Eye (tissue), 1 donor: ENCODE results near the gene ENKUR.
A peak's percentile ranks its signal among the peaks of the same experiment; 100 is the strongest.
"Not testable (repeated sequence)": the region's sequence is repeated elsewhere in the genome, so short reads cannot be mapped to it uniquely, and the experiment has no call there.

ENCODE experiments used
- DNase-seq: peaks from one replicate; pipeline ENCODE4 v3.0.0-alpha.2; 2015

Gene ENKUR

GRCh38 chr10:25018703-25019102 is 2.7 kb upstream of the ENKUR start:
- no peak for DNase-seq

DNA sequence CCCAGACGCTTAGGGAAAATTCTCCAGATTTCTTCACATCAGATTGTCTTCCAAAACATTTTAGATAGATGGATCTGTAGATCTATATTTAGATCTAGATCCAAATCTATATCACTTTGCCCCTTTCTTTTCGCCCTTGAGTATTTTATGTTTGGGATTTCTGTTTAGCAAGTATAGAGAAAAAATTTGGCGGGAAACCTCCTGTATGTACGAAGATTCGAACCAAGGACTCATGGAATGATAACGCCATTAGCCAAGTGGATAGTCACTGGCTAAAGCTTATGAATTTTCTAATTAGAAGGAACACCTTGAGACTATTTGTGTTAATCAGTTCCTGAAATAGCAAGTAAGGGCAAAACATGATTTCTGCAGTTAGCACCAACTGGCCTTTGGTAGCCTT is 1.7 kb upstream of the ENKUR start:
- DNase-seq, result peak; percentile 26

DNA sequence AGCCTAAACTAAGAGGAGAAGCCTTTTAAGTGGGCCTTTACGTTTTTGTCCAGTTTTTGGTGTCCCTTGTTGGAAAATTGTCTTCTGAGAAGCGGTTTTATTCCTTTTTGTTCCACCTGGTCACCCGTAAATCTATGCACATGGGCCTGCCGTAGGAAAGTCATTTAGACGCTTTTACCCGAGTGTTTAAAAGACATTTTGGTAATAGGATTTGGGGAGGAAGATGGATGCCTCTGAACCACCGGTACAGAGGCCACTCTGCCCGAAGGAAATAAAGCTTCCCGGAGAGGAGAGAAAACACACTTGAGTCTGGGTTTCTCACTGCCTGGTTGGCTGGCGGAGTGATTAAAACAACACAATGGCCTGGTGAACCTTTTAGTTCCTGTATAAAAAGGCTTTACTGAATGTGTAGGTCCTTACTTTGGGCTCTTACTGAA is 1.2 kb upstream of the ENKUR start:
- no peak for DNase-seq

- peak; percentile 99 for DNase-seq
Measured at GRCh38 chr10:25016376-25017153, 607 bp upstream of the ENKUR start, which contains the start of gene THNSL1. Gene THNSL1 (plus strand): TSS chr10:25016612. CDS start chr10:25023224, 6,612 bp downstream.

DNA sequence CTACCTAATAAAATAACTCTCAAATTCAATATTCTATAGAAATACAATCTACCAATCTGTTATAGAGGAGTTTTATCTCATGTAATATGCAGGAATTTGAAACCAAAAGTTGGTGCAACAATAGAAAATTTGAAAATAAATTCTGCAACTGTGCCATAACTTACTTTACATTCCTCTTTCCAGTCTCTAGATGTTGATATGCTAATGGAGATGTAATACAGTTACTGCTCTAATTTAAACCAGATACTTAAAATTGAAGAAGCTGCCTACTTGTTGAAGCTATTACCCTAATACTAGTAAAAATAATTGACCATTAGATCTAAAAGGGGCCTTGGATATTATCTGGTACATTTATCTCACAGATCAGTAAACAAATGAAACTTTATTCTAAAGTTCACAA is 1.4 kb downstream of the ENKUR start:
- DNase-seq, result no peak

GRCh38 chr10:25011591-25011990 is 4.4 kb downstream of the ENKUR start:
- not testable (repeated sequence) for DNase-seq

- no peak for DNase-seq
Measured at GRCh38 chr10:24998044-24998443, 17.9 kb downstream of the ENKUR start.

DNA sequence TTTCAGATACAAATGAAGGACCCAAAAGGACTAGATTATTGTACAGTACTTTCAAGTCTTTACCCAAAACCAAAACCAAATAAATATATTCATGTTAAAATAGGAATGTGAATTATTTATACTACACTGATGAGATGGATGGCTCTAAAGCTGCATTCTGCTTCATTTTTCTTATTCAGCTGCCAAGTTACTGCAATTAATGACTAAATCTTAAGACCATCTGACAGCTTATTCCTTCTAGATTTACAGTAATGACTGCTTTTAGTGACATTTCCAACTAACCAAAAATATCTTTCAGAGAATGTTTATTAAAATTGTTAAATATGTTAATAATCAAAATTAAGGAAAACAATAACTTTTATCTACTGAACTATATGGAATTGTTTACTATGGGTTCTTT is 20.9 kb downstream of the ENKUR start:
- no peak for DNase-seq

- DNase-seq, result no peak
Measured at GRCh38 chr10:24993237-24993958, 22.6 kb downstream of the ENKUR start.

DNA sequence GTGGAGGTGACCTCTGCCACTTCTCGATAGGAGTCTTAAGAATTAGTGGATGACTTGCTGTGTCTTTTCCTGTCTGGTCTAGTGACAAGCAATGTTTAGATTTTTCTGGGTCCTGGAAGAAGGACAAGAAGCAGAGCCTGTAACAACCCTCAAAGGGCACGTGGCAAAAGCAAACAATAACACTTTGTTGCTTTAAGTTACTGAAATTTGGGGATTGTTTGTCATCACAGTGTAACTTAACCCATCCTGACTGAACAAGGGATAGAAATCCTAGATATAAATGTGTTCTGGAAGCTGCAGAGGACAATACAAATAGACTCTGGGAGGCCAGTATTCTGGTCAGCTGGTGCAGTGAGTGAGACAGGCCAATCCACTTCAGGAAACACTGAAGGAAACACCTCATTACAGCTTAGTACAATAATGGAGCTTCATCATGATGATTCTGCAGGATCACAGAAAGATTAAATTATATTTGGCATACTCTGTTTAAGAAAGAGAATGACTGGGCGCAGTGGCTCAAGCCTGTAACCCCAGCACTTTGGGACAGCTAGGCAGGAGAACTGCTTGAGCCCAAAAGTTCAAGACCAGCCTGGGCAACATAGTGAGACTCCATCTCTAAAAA is 23.3 kb downstream of the ENKUR start:
- no peak for DNase-seq

DNA sequence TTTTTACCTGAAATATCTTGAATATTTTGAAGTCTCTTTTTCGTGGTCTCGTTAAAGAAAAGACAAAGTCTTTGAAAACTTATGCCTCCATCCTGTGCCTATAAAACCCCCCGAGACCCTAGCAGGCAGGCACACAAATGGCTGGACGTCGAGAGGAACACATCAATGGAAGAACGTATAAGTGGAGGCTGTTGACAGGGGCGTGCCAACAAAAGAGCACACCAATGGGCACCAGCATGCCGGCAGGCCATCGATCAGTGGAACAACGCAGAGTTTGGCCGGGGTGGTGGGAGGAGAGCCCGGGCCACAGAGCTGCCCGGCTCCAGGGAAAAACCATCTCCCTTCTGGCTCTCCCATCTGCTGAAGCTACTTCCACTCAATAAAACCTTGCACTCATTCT is 24.7 kb downstream of the ENKUR start:
- DNase-seq, result no peak

DNA sequence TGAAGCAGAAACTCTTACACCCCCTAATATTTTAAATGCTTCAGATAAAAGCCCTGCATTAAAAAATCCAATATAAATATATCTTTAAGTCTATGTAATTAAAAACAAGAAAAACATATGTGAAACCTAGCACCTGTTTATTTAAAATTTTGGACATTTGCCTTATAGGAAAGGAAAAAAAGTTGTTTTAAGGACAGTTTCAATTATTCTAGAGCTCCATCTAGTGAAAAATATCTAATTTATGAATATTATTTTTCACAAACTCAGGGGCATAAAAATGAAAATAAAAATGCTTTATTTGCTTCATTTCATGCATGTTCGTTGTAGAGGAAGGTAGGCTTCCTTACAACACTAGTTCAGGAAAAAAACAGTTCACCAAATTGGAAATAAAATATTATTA is 26.1 kb downstream of the ENKUR start:
- peak; percentile 19 for DNase-seq

DNA sequence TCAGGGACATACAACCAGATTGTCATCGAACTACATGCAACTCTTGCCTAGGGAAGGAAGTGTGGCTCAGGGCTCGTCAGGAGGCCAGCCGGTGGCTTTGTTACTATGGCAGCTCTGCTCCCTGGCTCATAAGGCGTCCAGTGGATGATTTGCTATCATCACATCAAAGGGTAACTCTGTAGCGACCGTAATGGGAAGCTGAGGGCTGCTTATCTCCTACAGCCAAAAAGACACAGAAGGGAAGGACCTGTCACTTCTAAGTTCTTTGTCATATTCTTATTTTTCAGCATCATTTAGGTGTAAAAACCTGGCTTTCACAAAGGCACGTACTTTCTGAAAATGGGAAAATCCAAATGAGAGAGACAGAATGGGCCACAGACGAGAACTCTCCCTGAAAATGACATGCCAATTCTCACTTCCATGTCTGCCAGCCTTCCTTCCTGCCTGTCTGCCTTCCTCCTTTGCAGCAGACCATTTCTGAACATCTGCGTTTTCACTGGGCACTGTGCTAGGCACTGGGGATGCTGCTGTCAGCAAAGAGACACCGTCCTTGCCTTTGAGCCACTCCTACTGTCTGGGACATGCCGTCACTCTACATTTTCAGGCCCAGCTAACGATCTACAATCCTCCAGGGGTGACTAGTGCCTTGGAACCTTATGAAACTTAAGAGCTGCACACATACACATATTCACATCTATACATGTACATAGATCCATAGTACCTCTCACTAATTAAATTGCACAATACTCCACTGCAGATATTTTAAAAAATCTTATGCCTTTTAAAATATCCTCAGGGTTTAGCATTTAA is 26.9 kb downstream of the ENKUR start:
- DNase-seq, result peak; percentile 19

DNA sequence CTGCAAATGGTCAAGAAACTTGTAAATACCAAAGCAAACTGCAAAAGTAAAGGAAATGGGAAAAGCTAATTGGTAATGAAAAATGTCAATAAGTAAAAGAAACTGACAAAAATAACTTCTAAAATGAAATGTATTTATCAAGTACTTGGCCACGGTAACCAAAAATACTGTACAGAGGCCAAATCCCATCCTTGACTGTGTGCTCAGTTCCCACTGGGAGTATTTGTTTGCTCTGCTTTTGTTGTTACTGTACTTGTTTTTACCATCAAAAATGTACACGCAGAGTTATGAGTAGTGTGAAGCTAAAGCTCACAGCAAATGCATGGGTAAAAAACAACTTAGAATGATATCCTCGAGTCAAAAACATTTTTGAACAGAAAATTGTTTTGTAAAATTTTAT is 31.1 kb downstream of the ENKUR start:
- DNase-seq, result no peak

DNA sequence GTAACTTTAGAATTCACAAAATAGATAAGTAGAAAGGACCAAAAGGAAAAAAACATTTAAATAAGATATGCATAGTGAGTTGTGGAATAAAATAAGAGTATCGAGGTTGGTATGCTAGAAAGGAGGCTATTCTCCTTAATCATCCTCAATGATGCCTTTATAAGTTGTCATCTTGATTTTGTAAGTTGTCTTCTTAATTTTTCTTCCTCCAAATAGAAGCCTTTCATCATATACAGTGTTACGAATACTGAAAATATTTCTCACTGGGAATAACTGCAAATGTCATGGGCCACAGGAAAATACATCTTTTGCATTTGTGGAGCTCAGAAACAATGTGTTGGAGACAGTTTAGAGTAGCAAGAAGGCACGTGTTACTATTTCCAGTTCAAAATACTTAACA is 32.0 kb downstream of the ENKUR start:
- DNase-seq, result no peak

DNA sequence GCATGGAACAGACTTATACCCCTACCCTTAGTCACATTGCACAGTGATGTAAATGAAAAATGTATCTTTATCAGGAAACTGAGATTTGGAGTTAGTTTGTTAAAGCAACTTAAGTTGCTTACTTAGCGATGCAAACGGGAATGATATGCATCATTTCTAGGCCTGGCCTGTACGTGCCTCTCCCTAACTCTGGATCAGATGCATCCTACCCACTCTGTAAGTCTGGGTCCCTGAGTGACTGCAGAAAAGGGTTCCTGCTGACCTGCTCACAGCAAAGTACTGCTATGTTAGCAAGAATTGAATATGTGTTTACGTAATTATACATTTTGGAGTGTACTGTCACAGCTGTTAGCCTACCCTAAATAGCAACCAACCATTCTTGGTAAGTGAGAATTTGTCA is 32.8 kb downstream of the ENKUR start:
- no peak for DNase-seq

DNA sequence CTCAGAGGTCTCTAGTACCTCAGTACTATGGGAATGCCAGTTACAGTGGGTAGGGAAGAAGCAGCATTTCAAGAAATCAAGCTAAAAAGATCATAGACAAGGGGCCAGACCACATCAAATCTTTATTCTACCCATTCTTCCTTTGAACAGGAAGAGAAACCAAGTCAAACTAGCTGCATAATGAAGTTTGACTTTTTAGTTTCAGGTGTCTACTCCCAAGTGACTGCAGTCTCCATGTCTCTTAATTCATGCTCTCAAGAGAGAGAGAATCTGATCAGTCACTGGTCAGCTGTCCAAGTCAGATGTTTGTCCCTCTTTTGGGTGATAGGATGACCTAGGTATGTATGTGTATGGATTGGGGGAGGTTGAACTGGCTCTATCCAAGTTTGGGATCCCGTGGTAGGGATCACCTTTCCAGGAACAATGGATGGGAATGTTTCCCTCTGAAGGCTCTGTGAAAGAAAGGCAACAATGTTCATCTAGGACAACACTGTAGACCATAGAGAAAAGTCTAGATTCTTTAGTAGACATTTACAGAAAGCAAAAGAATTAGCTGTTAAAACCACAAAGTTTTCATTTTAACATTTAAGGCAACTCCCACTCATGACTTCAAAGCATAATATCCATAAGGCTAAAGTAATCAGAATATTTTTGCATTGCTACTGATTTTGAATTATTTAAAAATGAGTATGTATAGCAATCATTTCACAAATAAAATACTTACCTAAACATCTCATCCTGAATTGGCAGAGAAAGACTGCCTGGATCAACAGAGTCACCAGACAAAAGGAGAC is 33.4 kb downstream of the ENKUR start:
- DNase-seq, result no peak

- no peak for DNase-seq
Measured at GRCh38 chr10:24981161-24981710, 34.7 kb downstream of the ENKUR start.

DNA sequence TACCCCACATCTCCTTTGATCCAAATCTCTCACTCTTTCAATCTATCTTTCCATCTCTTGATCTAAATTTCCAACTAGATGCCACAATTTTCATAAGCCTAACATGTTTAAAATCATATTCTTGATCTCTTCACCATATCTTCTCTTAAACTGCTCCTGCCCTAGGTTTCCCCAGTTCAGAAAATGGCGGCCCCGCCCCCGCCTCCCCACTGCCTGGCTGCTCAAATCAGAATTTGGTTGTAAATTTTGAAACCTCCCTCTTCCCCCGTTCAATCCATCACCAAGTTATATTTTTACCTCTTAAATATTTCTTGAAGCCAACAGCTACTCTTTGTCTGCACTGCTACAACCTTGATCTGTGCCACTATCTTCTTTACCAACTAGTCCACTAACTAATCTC is 36.3 kb downstream of the ENKUR start:
- no peak for DNase-seq

DNA sequence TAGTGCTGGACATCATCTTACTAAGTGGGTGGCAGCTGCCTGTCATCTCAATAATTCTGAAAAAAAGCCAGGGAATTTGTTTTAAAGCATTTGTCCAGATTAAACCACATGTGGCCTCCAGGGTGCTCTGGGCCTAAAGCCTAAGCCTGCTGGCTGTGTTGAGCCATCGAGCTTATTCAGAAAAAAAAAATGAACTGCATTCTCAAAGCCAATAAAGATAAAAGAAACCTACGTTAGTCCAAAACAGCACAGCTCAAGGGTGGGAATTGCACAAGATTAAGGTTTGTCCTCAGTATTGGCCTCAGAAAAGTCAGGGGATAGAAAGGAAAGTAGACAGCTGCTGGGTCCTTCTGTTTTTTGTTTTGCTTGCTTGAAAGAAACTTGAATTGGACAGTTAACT is 41.0 kb downstream of the ENKUR start:
- peak; percentile 26 for DNase-seq

- no peak for DNase-seq
Measured at GRCh38 chr10:24973163-24973562, 42.8 kb downstream of the ENKUR start.

- DNase-seq, result no peak
Measured at GRCh38 chr10:24971374-24971773, 44.6 kb downstream of the ENKUR start.
